SK-N-SH (cell line): ENCODE measurements around the gene IDH3A. TPM values are rescaled to one million over a fixed set of nuclear protein-coding genes. Genes with fewer than 3 reads are reported as not detected.

ENCODE experiments used
- CTCF ChIA-PET: fragments of 300-600, 350-600 bp; formaldehyde crosslinking; extraction: SDS; loops from one replicate; lab custom pipeline; 2021; lab: Yijun Ruan, JAX
- POLR2A ChIA-PET: fragments of 350-600 bp; sonication (Branson Sonifier 250); formaldehyde crosslinking; extraction: SDS; loops from one replicate; lab custom pipeline; 2020; ENCODE audit warnings: antibody characterized with exemption, inconsistent platforms; lab: Yijun Ruan, JAX
- DNase-seq: peaks from one replicate; pipeline ENCODE4 v3.0.0; 2012
- H2AFZ ChIP-seq: fragments of 200-600 bp; sonication (generic); 2 replicates; pipeline ENCODE4 v1.8.1; 2016; ENCODE audit warnings: antibody characterized with exemption, mild to moderate bottlenecking, low read depth
- H3F3A ChIP-seq: fragments of 200-600 bp; sonication (generic); replicated peaks from 2 replicates; pipeline ENCODE3; 2016; ENCODE audit warnings: antibody characterized with exemption, mild to moderate bottlenecking; ENCODE audit not compliant: insufficient read depth
- H3K27ac ChIP-seq, 2 experiments: fragments of 200-500 bp in 1 of 2; fragments of 200-600 bp in 1 of 2; sonication (Bioruptor generic) in 1 of 2; sonication (generic), shearing (Covaris generic) in 1 of 2; 2 replicates each; pipeline versions ENCODE4 v1.5.1 to v1.6.1; 2014 to 2016; ENCODE audit warnings: low read depth in 2 of 2, inconsistent platforms in 1 of 2, low read length in 1 of 2, mild to moderate bottlenecking in 1 of 2, mixed read lengths in 1 of 2
- H3K27me3 ChIP-seq: fragments of 200-600 bp; sonication (generic), shearing (Covaris generic); 2 replicates; pipeline ENCODE4 v1.6.1; 2016; ENCODE audit warnings: mixed run types; ENCODE audit not compliant: insufficient read depth
- H3K36me3 ChIP-seq, 2 experiments: fragments of 200-500 bp in 1 of 2; fragments of 200-600 bp in 1 of 2; sonication (Bioruptor generic) in 1 of 2; sonication (generic) in 1 of 2; replicated peaks in 1 of 2; 2 replicates each; pipeline versions ENCODE3 to v1.5.1; 2014 to 2016; ENCODE audit warnings: low read length in 1 of 2, mild to moderate bottlenecking in 1 of 2; ENCODE audit not compliant: insufficient read depth in 2 of 2, control insufficient read depth in 1 of 2
- H3K4me1 ChIP-seq, 2 experiments: fragments of 200-500 bp in 1 of 2; fragments of 200-600 bp in 1 of 2; sonication (Bioruptor generic) in 1 of 2; sonication (generic), shearing (Covaris generic) in 1 of 2; 2 replicates each; pipeline versions ENCODE4 v1.5.1 to v1.6.1; 2014 to 2016; ENCODE audit warnings: low read depth in 1 of 2, low read length in 1 of 2, mixed run types in 1 of 2; ENCODE audit not compliant: insufficient read depth in 2 of 2, control insufficient read depth in 1 of 2
- H3K4me2 ChIP-seq: fragments of 200-600 bp; sonication (generic), shearing (Covaris generic); 2 replicates; pipeline ENCODE4 v1.6.1; 2017; ENCODE audit warnings: mixed run types
- H3K4me3 ChIP-seq, 2 experiments: fragments of 200-500 bp in 1 of 2; fragments of 200-600 bp in 1 of 2; sonication (Bioruptor generic) in 1 of 2; sonication (generic), shearing (Covaris generic) in 1 of 2; 2 replicates each; pipeline versions ENCODE4 v1.5.1 to v1.8.1; 2014 to 2016; ENCODE audit warnings: low read depth in 2 of 2, inconsistent platforms in 1 of 2, low read length in 1 of 2, mild to moderate bottlenecking in 1 of 2, mixed read lengths in 1 of 2, moderate library complexity in 1 of 2
- H3K79me2 ChIP-seq: fragments of 200-600 bp; sonication (generic); 2 replicates; pipeline ENCODE4 v1.8.1; 2017; ENCODE audit warnings: mild to moderate bottlenecking; ENCODE audit not compliant: insufficient read depth
- H3K9ac ChIP-seq: fragments of 200-600 bp; sonication (generic); 2 replicates; pipeline ENCODE4 v1.6.1; 2017; ENCODE audit warnings: mixed run types
- H3K9me2 ChIP-seq: fragments of 200-600 bp; sonication (generic); 2 replicates; pipeline ENCODE4 v1.6.1; 2017; ENCODE audit warnings: mixed run types
- H3K9me3 ChIP-seq: fragments of 200-600 bp; sonication (generic); 2 replicates; pipeline ENCODE4 v1.6.1; 2017; ENCODE audit warnings: mixed run types, mild to moderate bottlenecking, moderate library complexity
- H4K20me1 ChIP-seq: fragments of 200-600 bp; sonication (generic); 2 replicates; pipeline ENCODE4 v1.6.1; 2017; ENCODE audit warnings: mild to moderate bottlenecking, mixed run types; ENCODE audit not compliant: insufficient read depth
- EZH2phosphoT487 ChIP-seq: fragments of 200-600 bp; sonication (generic); IDR thresholded peaks from 2 replicates; pipeline ENCODE4 v1.6.1; 2017; ENCODE audit warnings: low read depth, mixed run types, mild to moderate bottlenecking, antibody characterized with exemption, moderate library complexity, borderline replicate concordance
- FOXM1 ChIP-seq: IDR thresholded peaks from 2 replicates; pipeline ENCODE4 v1.4.0; 2012; ENCODE audit warnings: low read depth, mild to moderate bottlenecking
- GABPA ChIP-seq: IDR thresholded peaks from 2 replicates; pipeline ENCODE4 v1.4.0; 2012; ENCODE audit warnings: low read depth, mild to moderate bottlenecking
- MEF2A ChIP-seq: IDR thresholded peaks from 2 replicates; pipeline ENCODE4 v1.4.0; 2012; ENCODE audit warnings: low read depth, borderline replicate concordance
- MXI1 ChIP-seq: IDR thresholded peaks from 2 replicates; pipeline ENCODE4 v1.6.1; 2012; ENCODE audit warnings: mild to moderate bottlenecking, low read depth, low read length, improper control_type of control experiment
- NFIC ChIP-seq: IDR thresholded peaks from 2 replicates; pipeline ENCODE4 v1.4.0; 2012; ENCODE audit warnings: borderline replicate concordance
- NRF1 ChIP-seq: IDR thresholded peaks from 2 replicates; pipeline ENCODE4 v1.6.1; 2012; ENCODE audit warnings: low read depth, mild to moderate bottlenecking, low read length
- POLR2AphosphoS5 ChIP-seq: IDR thresholded peaks from 2 replicates; pipeline ENCODE4 v1.6.1; 2012; ENCODE audit warnings: low read depth, low read length
- RCOR1 ChIP-seq: fragments of 150-350 bp; IDR thresholded peaks from 2 replicates; pipeline ENCODE4 v1.6.1; 2017; ENCODE audit warnings: antibody characterized with exemption, low read length
- TCF12 ChIP-seq: IDR thresholded peaks from 2 replicates; pipeline ENCODE4 v1.4.0; 2012
- TEAD4 ChIP-seq: IDR thresholded peaks from 2 replicates; pipeline ENCODE4 v1.4.0; 2012; ENCODE audit warnings: mild to moderate bottlenecking, borderline replicate concordance; ENCODE audit not compliant: insufficient read depth
- WGBS: methylation state at CpG from one replicate; pipeline ENCODE4 v1.1.6; 2017; ENCODE audit warnings: low lambda C conversion rate; 5-methylcytosine and 5-hydroxymethylcytosine counted together
- polyA plus RNA-seq, 3 experiments: library from polyadenylated mRNA; depleted of rRNA; stranded (reverse); fragments of >200 nt; gene quantifications; 2 replicates each; pipeline ENCODE4 v1.2.3, GENCODE V29; 2012
- TF ChIP-seq, protein P1 (sequence below): fragments of 200-600 bp; sonication (generic); IDR thresholded peaks from 2 replicates; pipeline ENCODE4 v1.6.1; 2017; ENCODE audit warnings: antibody characterized with exemption, mild to moderate bottlenecking, moderate library complexity
- TF ChIP-seq, protein P2 (sequence below): IDR thresholded peaks from 2 replicates; pipeline ENCODE4 v1.6.1; 2012; ENCODE audit warnings: mild to moderate bottlenecking, low read depth, low read length, moderate library complexity
- TF ChIP-seq, protein P3 (sequence below): IDR thresholded peaks from 2 replicates; pipeline ENCODE4 v1.4.0; 2012; ENCODE audit warnings: low read depth
- TF ChIP-seq, protein P4 (sequence below): fragments of 150-350 bp; IDR thresholded peaks from 2 replicates; pipeline ENCODE4 v1.6.1; 2017; ENCODE audit warnings: antibody characterized with exemption, low read length, low read depth, borderline replicate concordance
- TF ChIP-seq, protein P5 (sequence below): IDR thresholded peaks from 2 replicates; pipeline ENCODE4; 2012

Gene IDH3A
- polyA plus RNA-seq, 1 of the 3 experiments (the other 2 are of a cell fraction) = 33.2 TPM

DNA sequence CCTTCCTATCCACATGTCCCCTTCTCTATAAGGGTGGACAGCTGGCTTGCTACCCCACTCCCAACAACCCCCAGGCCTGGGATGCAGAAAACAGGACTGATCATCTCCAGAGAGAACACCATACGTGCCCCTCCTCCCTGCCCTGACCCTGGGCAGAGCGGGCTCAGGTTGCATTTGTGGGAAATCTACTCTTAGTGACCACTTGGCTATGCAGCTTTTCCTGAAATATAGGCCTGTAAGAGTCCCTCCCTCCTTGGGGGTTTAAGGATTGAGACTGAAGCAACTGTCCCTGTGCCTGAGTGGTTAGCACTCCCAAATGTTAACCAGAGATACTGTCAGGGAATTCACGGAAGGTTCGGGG, 45.1 kb upstream of the IDH3A start:
- H4K20me1 ChIP-seq = no peaks in the 10 kb centered on the region
- POLR2A ChIA-PET = interaction anchor here (0.6 to 1.0 kb wide), 2 partner anchors 11 to 148 kb away, joined by 3 read pairs; no protein-coding TSS in a partner anchor
- no peak for TF ChIP-seq MXI1
- no peak for TF ChIP-seq TEAD4
- no peak overlapping the region for H2AFZ ChIP-seq
- 91% methylated on average over 4 of the region's 4 CpGs for WGBS
- no peak overlapping the region for H3K9ac ChIP-seq
- no peaks in the 10 kb centered on the region for H3K9me3 ChIP-seq
- H3F3A ChIP-seq = no peaks in the 10 kb centered on the region
- CTCF ChIA-PET = interaction anchor here (1.0 to 4.8 kb wide), 4 partner anchors 8 to 137 kb away, joined by 3 to 30 read pairs (median 4); no protein-coding TSS in a partner anchor
- H3K79me2 ChIP-seq = no peaks in the 10 kb centered on the region
- H3K36me3 ChIP-seq = no peaks in the 10 kb centered on the region
- H3K27ac ChIP-seq = no peak overlapping the region
- no peak overlapping the region for H3K4me3 ChIP-seq
- no peak overlapping the region for H3K4me2 ChIP-seq
- DNase-seq = no peak
- H3K9me2 ChIP-seq = no peaks in the 10 kb centered on the region
- no peaks in the 10 kb centered on the region for H3K27me3 ChIP-seq
- no peaks in the 10 kb centered on the region; a peak in 1 of 4 replicates for H3K4me1 ChIP-seq

DNA sequence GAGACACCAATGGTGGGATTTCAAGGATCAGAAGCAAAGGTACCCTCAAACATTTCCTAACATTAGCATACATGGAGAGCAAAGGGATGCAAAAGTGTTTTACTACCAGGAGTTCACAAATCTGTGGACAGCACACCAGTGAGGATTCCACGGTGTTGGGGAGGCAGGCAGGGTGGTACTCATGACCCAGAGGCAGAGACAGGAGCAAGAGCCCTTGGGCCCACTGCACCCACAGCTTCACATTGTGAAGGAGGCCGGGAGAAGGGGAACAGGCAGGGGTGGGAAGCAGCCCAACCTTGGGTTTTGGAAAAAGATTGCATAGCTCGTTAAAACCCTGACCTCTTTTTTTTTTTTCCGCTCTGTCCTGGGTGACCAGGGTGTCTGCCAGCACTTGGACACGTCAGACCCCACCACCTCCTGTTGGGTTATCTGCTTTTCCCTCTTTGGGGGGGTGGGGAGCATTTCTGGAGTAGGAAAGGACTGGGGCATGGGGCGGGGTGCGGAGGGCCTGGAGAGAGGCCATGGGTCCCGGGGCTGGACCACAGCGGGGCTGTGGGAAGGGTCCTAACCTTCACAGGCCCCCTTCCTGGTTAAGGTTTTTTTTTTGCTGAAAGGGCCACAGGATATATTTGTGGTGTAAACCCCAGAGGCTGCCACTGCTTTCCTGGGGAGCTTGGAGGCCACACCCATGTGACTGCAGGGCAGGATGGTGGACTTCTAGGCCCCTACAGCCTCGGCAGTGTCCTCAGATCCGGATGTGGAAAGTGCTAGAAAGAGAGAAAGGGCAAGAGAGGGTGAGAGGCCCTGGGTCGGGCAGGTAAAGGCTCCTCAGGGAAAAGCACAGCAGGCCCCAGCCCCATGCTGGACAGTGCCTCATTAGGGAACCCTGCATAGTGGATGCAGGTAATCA, 44.3 kb upstream of the IDH3A start:
- POLR2A ChIA-PET = interaction anchor here (0.6 to 1.0 kb wide), 2 partner anchors 11 to 148 kb away, joined by 3 read pairs; no protein-coding TSS in a partner anchor
- TF ChIP-seq POLR2AphosphoS5 (no peak), GABPA (no peak), EZH2phosphoT487 (no peak), NFIC (no peak), MEF2A (no peak), NRF1 (no peak), RCOR1 (no peak), TCF12 (no peak), FOXM1 (no peak)
- TF ChIP-seq, protein P1, sequence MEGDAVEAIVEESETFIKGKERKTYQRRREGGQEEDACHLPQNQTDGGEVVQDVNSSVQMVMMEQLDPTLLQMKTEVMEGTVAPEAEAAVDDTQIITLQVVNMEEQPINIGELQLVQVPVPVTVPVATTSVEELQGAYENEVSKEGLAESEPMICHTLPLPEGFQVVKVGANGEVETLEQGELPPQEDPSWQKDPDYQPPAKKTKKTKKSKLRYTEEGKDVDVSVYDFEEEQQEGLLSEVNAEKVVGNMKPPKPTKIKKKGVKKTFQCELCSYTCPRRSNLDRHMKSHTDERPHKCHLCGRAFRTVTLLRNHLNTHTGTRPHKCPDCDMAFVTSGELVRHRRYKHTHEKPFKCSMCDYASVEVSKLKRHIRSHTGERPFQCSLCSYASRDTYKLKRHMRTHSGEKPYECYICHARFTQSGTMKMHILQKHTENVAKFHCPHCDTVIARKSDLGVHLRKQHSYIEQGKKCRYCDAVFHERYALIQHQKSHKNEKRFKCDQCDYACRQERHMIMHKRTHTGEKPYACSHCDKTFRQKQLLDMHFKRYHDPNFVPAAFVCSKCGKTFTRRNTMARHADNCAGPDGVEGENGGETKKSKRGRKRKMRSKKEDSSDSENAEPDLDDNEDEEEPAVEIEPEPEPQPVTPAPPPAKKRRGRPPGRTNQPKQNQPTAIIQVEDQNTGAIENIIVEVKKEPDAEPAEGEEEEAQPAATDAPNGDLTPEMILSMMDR = no peak
- TF ChIP-seq, protein P2, sequence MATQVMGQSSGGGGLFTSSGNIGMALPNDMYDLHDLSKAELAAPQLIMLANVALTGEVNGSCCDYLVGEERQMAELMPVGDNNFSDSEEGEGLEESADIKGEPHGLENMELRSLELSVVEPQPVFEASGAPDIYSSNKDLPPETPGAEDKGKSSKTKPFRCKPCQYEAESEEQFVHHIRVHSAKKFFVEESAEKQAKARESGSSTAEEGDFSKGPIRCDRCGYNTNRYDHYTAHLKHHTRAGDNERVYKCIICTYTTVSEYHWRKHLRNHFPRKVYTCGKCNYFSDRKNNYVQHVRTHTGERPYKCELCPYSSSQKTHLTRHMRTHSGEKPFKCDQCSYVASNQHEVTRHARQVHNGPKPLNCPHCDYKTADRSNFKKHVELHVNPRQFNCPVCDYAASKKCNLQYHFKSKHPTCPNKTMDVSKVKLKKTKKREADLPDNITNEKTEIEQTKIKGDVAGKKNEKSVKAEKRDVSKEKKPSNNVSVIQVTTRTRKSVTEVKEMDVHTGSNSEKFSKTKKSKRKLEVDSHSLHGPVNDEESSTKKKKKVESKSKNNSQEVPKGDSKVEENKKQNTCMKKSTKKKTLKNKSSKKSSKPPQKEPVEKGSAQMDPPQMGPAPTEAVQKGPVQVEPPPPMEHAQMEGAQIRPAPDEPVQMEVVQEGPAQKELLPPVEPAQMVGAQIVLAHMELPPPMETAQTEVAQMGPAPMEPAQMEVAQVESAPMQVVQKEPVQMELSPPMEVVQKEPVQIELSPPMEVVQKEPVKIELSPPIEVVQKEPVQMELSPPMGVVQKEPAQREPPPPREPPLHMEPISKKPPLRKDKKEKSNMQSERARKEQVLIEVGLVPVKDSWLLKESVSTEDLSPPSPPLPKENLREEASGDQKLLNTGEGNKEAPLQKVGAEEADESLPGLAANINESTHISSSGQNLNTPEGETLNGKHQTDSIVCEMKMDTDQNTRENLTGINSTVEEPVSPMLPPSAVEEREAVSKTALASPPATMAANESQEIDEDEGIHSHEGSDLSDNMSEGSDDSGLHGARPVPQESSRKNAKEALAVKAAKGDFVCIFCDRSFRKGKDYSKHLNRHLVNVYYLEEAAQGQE = no peak
- TF ChIP-seq, protein P3, sequence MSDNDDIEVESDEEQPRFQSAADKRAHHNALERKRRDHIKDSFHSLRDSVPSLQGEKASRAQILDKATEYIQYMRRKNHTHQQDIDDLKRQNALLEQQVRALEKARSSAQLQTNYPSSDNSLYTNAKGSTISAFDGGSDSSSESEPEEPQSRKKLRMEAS = no peak
- TF ChIP-seq, protein P4, sequence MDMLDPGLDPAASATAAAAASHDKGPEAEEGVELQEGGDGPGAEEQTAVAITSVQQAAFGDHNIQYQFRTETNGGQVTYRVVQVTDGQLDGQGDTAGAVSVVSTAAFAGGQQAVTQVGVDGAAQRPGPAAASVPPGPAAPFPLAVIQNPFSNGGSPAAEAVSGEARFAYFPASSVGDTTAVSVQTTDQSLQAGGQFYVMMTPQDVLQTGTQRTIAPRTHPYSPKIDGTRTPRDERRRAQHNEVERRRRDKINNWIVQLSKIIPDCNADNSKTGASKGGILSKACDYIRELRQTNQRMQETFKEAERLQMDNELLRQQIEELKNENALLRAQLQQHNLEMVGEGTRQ = no peak
- TF ChIP-seq, protein P5, sequence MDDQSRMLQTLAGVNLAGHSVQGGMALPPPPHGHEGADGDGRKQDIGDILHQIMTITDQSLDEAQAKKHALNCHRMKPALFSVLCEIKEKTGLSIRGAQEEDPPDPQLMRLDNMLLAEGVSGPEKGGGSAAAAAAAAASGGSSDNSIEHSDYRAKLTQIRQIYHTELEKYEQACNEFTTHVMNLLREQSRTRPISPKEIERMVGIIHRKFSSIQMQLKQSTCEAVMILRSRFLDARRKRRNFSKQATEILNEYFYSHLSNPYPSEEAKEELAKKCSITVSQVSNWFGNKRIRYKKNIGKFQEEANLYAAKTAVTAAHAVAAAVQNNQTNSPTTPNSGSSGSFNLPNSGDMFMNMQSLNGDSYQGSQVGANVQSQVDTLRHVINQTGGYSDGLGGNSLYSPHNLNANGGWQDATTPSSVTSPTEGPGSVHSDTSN = no peak

More for the DNA sequence above, 44.3 kb upstream of the IDH3A start:
- H3K9ac ChIP-seq = no peak overlapping the region
- no peak overlapping the region for H2AFZ ChIP-seq
- H3K36me3 ChIP-seq = no peaks in the 10 kb centered on the region
- no peaks in the 10 kb centered on the region for H3F3A ChIP-seq
- H3K9me3 ChIP-seq = no peaks in the 10 kb centered on the region
- no peaks in the 10 kb centered on the region for H3K9me2 ChIP-seq
- H4K20me1 ChIP-seq = no peaks in the 10 kb centered on the region
- no peaks in the 10 kb centered on the region for H3K27me3 ChIP-seq
- DNase-seq = no peak
- H3K4me3 ChIP-seq = no peak overlapping the region
- no peak overlapping the region for H3K27ac ChIP-seq
- 82% methylated on average over 8 of the region's 12 CpGs for WGBS
- H3K79me2 ChIP-seq = no peaks in the 10 kb centered on the region
- H3K4me1 ChIP-seq = no peaks in the 10 kb centered on the region; a peak in 1 of 4 replicates
- CTCF ChIA-PET = interaction anchor here (1.2 to 8.8 kb wide), 3 partner anchors 138 to 146 kb away, joined by 3 to 175 read pairs (median 30); no protein-coding TSS in a partner anchor
- H3K4me2 ChIP-seq = no peak overlapping the region
